Amygdala (tissue), 56 donors: ENCODE results near the gene MERTK.
"Not testable (repeated sequence)": the region's sequence is repeated elsewhere in the genome, so short reads cannot be mapped to it uniquely, and the experiment has no call there.

Source experiments
- DNase-seq, 56 donors: peaks; one replicate each; lab custom pipeline; 2025; lab: John Stamatoyannopoulos, UW

The MERTK gene

GRCh38 chr2:111944531-111945210 lies 46.3 kb downstream of the MERTK start:
- DNase-seq = no peak

GRCh38 chr2:111945444-111946293 lies 47.3 kb downstream of the MERTK start:
- DNase-seq = no peak

GRCh38 chr2:111946294-111947114 lies 48.1 kb downstream of the MERTK start:
- DNase-seq = peak in 4 of 56 donors; percentile 8 to 13 (median 10)

- no peak for DNase-seq
These were observed 48.8 kb downstream of the MERTK start for GRCh38 chr2:111947219-111947618.

GRCh38 chr2:111948832-111949231 lies 50.4 kb downstream of the MERTK start:
- DNase-seq = no peak

GRCh38 chr2:111950236-111950635 lies 51.8 kb downstream of the MERTK start:
- DNase-seq = no peak

GRCh38 chr2:111951486-111951885 lies 53.1 kb downstream of the MERTK start:
- DNase-seq = no peak

GRCh38 chr2:111952871-111953452 lies 54.6 kb downstream of the MERTK start:
- no peak for DNase-seq

- no peak for DNase-seq
These were observed 56.4 kb downstream of the MERTK start for GRCh38 chr2:111954602-111955332.

GRCh38 chr2:111957872-111958354 lies 59.5 kb downstream of the MERTK start:
- DNase-seq = no peak

- DNase-seq = no peak
These were observed 60.5 kb downstream of the MERTK start for GRCh38 chr2:111958901-111959300.

GRCh38 chr2:111961663-111962062 lies 63.3 kb downstream of the MERTK start:
- DNase-seq = no peak

- not testable (repeated sequence) for DNase-seq
These were observed 64.7 kb downstream of the MERTK start for GRCh38 chr2:111963086-111963485.

- not testable (repeated sequence) for DNase-seq
These were observed 65.1 kb downstream of the MERTK start for GRCh38 chr2:111963508-111963907.

- no peak for DNase-seq
These were observed 66.7 kb downstream of the MERTK start for GRCh38 chr2:111965062-111965461.

GRCh38 chr2:111966241-111966640 lies 67.8 kb downstream of the MERTK start:
- no peak for DNase-seq

GRCh38 chr2:111967018-111967417 lies 68.6 kb downstream of the MERTK start:
- no peak for DNase-seq

GRCh38 chr2:111970453-111970852 lies 72.0 kb downstream of the MERTK start:
- DNase-seq = no peak

- DNase-seq = no peak
These were observed 74.7 kb downstream of the MERTK start for GRCh38 chr2:111972955-111973565.
